Measurements from ENCODE around the gene DGKB.

- no peak for TF ChIP-seq CTCF (conservative IDR thresholded peaks at IDR 0.05 in 1 of 2, IDR thresholded peaks at IDR 0.05 in 1 of 2; ENCODE audit: low read depth in 1 of 2, low read length in 2 of 2)
- TF ChIP-seq EZH2 (IDR thresholded peaks at IDR 0.05; ENCODE audit: low read length, missing control alignments), result no peak
These were observed 84.5 kb downstream of the DGKB start for GRCh38 chr7:14817829-14818614.
